Stimulated activated CD4-positive, alpha-beta T cell treated with anti-CD3 and anti-CD28 coated beads, TNF-alpha, amount 100 ng/mL, for 1 hour (primary cell): ENCODE data around the gene MID1.

ENCODE experiments used
- DNase-seq, 3 donors: peaks; one replicate each; pipeline ENCODE4 v3.0.0-alpha.2; 2020; ENCODE audit warnings: low read depth in 3 of 3, low spot score in 1 of 3

The MID1 gene

DNA sequence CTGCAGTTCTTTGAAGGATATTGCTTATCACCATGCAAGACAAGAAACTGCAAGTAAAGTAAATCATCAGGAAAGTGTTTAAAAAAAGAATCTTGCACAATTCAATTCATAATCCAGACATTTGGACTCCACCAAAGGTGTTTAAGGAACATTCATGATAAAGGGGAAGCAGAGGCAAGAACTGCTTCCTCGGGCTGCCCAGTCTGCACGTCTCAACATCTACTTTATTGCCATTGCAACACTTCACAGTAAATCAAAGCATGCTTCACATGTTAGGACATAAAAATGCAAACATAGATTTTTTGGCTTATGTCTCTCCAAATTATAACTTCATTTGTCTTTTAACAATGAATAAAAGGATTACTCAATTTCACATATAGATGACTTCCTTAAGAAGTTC lies 42.5 kb downstream of the MID1 start:
- DNase-seq, result no peak

- DNase-seq, result no peak
Measured at GRCh38 chrX:10576777-10577447, 43.5 kb downstream of the MID1 start.

- DNase-seq, result no peak
Measured at GRCh38 chrX:10576186-10576585, 44.2 kb downstream of the MID1 start.

GRCh38 chrX:10574663-10575062 lies 45.7 kb downstream of the MID1 start:
- no peak for DNase-seq

DNA sequence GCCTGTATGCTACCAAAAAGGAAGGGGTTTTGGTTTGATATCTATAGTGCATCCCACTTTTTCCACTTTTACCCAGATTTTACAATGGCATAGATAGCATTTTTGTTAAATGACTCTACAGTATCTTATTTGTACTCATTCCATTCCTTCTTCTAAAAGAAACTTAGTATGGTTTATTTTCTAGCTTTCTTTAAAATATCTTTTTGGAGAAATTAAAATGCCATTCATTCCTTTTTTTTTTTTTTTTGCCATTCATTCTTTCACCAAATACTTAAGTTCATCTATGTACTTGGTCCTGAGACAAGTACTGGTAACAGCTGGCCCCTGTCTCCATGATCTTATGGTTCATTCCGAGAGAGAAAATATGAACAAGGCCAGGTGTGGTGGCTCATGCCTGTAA lies 49.1 kb downstream of the MID1 start:
- no peak for DNase-seq

DNA sequence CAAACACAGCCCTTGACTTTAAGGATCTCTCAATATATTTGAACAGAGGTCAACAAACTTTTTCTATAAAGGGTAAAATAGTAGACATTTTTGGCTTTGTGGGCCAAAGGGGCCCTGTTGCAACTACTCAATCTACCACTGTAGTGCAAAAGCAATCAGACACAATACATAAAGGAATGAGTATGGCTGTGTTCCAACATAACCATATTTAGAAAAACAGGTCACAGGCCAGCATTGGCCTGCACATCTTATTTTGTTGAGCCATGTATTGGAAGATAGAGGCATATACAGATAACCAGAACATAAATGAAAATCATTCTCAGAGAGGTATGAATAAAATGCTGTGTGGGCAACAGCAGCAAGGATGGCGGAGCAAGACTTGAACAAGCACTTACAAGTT lies 49.8 kb downstream of the MID1 start:
- no peak for DNase-seq

DNA sequence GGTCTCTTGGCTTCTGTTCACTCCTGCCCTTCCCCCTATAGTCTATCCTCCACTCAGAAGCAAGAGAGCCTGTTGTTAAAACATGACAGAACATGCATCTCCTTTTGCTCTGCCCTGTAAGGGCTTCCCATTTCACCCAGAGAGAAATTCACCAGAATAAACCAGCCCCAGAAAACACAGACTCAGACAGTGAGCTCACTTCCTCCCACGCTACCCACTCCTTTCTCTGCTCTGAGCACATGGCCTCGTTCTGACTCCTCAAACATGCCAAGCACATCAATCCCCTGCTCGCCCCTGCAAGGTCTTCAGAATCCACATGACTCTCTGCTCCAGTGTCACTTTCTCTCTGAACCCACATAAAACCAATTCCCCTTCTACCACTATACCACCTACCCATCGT lies 50.4 kb downstream of the MID1 start:
- DNase-seq, result no peak

DNA sequence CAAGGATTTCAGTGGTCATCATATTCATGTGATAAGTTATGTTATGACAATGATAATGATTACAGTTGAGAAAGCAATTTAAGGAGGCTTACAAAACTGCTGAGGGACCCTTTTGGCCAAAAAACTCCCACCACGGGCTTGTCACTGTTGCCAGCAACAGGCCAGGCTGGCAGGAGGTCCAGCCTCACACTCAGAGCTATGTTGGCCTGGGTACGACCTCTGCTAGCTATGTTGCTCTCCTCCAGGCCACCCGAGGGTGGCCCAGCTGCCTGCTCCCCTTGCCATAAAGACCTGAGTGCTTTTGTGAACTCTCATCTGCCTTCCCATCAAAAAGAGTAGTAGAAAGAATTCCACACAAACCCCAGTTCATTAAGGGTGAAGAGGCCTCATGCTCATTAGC lies 52.0 kb downstream of the MID1 start:
- DNase-seq, result no peak

- no peak for DNase-seq
Measured at GRCh38 chrX:10567136-10567535, 53.2 kb downstream of the MID1 start.

- DNase-seq, result no peak
Measured at GRCh38 chrX:10566716-10567097, 53.7 kb downstream of the MID1 start.

GRCh38 chrX:10564484-10564883 lies 55.9 kb downstream of the MID1 start:
- DNase-seq, result no peak

DNA sequence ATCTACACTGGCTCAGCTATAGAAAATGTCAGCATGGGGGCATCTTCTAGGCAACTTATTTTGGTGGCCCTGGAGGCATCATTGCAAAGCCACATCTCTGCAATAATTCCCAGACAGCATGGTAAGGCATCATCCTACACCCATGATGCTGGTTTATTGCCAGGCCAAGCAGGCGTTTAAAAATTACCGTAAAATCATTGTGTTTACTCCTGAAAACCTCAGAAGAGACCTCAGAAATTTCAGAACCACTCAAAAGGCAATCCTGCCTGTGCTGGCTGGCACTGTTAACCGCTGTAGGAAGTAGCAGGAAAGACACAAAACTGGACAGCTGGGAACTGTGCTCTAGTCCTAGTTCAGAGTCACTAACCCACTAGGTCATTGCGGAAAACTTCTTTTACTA lies 63.2 kb downstream of the MID1 start:
- no peak for DNase-seq

GRCh38 chrX:10556405-10556804 lies 64.0 kb downstream of the MID1 start:
- DNase-seq, result no peak

- no peak for DNase-seq
Measured at GRCh38 chrX:10555846-10556245, 64.5 kb downstream of the MID1 start.

DNA sequence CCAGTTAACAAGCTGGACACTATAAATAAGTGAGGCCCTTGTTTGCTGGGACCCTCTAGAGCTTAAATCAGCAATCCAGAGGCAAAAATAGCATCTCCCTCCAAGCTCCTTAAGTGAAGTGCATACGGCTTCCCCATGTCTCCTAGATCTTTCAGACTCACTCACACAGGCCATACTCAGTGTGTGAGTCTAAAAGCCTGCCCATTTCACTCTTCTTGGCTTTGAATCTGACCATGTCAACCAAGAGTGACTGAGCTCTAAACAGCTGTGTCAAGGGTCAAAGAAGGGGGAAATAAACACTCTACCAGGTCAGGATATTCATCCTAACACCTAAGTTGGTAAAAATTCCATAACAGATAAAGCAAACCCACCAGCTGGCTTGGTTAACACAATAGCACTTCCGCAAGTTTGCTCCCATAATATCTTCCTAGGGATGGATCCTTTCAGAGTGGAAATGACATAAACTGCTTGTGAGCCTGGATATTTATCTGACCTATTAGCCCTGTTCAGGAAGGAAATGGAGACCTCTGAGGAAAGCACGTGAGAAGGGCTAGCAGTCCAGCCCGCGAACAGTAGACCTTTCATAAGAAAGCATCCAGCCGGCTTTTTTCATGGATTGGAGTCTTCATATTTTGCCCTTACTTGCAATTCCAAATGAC lies 65.6 kb downstream of the MID1 start:
- DNase-seq, result no peak

- DNase-seq, result no peak
Measured at GRCh38 chrX:10549280-10549679, 71.1 kb downstream of the MID1 start.

DNA sequence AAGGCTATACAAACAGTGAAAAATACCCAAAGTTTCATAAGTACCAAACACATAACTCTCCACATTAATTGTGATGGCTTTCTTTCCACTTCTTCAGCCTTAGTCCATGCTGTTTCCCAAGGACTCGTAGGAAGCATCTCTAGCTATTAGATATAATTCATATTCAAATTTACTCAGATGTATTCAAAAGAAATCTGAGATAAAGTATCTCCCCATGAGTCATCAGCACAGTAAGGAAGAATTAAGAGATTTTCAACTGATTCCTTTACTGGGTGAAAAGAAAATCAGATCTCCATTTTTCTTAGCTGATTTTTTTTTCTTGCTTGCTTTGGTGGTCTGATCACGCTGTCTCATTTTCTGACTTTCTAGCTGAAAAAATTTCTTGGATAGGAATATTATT lies 71.7 kb downstream of the MID1 start:
- no peak for DNase-seq

DNA sequence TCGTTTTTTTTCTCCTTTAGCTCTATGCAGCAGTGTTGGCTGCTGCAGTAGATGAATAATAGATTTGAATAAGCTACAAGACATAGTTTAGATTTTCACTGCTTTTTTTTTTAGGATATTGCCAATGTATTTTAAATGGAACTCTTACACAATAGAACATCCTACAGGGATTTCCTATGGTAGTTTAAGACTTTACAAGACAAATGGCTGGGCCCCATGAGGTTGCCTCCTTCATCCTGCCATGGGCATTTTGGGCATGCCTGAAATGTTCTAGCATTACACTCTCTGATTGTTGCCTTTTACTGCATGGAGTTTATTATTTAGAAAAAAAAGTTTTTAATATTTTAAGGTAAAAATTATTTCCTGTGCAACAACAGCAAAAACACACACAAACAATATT lies 74.5 kb downstream of the MID1 start:
- no peak for DNase-seq

- no peak for DNase-seq
Measured at GRCh38 chrX:10542586-10542985, 77.8 kb downstream of the MID1 start.

GRCh38 chrX:10538831-10539230 lies 81.6 kb downstream of the MID1 start:
- DNase-seq, result no peak

DNA sequence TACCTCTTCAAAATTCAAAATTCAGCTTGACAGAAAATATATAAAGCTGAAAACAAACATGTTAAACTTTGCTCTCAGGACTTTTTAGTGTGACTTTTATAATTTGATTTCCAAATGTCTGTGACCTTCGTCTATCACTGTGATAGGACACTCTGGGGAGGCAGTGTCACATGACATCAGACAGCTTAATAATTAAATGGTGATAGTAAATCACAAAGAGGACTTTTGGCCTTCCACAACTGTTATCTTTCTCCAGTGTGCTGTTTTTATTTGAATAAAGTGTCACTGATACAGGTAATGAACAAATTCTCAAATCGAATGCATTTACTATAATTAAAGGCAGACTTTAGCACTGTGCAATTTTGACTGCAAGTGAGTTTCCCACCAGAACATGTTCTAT lies 83.1 kb downstream of the MID1 start:
- DNase-seq, result no peak

DNA sequence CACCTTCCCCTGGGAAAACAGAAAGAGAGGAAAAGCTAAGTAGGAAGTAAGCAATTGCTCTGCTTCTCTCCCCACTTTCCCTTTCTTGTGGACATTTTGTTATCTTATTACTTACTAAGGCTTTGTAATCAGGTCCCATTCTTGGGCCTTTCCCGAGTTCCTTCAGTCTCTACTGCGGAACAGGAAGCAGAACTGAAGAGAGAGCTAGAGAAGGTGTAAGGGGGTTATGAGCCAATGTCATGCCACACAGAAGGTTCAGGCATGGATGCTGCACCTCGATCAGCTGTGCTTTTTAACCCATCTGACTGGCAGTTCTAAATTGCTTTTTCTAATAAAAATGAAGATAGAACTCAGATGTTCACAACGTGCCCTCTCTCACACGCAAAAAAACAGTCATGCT lies 83.6 kb downstream of the MID1 start:
- DNase-seq, result no peak

GRCh38 chrX:10534611-10535010 lies 85.8 kb downstream of the MID1 start:
- DNase-seq, result no peak
